ENCODE results near the gene ACP7. TPM values are rescaled to one million over a fixed set of nuclear protein-coding genes. Genes with fewer than 3 reads are reported as not detected.

The ACP7 gene
- total and polyA plus RNA-seq, 2 of the 8 experiments (the other 6 are each of a cell fraction or from before 2014, with no cell fraction given) = 0.27 to 0.50 TPM

DNA sequence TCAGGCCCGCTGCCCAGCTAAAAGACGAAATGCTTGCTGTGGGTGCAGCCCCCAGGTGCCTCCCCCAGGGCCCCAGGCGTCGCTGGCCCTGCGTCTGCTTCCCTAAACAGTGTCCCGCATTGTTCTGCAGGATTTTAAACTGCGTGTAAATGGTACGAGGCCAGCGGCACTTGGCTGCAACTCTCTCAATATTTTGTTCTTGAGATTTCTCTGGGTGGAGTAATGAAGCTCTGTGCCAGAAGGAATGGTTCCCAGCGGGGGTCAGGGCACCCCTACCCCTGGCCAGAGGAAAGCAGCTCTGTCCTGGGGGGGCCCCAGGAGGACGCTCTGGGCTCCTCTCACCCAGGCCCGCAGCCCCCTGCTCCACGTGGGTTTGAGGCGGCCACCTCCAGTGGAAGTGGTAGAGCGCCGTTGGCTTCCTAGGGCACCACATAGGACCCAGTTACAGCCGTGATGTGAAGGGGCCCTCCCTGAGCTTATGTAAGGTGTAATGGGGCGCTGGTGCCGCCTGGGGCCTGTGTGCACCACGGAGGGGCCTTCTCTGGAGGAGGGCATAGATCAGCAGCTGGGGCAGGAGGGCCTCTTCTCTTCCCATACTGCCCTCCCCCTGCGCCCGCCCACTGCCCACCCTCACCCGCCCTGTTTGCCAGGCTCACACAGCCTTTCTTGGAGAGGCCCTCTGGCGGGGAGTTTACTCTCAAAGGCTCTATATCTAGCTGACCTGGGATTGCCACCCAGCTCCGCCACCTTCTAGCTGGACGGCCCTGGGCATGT is 61.2 kb downstream of the ACP7 start (continued):
- no peak for TF ChIP-seq CTCF (IDR thresholded peaks at IDR 0.05; ENCODE audit: control extremely low read depth in 1 of 3, insufficient read depth in 1 of 3, low read depth in 1 of 3, low read length in 3 of 3)
- TF ChIP-seq HDAC2 (IDR thresholded peaks at IDR 0.05; ENCODE audit: borderline replicate concordance in 1 of 2, low read depth in 2 of 2, low read length in 2 of 2) = no peak
- TF ChIP-seq, protein P1, sequence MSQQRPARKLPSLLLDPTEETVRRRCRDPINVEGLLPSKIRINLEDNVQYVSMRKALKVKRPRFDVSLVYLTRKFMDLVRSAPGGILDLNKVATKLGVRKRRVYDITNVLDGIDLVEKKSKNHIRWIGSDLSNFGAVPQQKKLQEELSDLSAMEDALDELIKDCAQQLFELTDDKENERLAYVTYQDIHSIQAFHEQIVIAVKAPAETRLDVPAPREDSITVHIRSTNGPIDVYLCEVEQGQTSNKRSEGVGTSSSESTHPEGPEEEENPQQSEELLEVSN (IDR thresholded peaks at IDR 0.05) = no peak
- no peak for TF ChIP-seq BRCA1 (IDR thresholded peaks at IDR 0.05; ENCODE audit: low read depth, low read length)
- no peak for TF ChIP-seq SAP30 (IDR thresholded peaks at IDR 0.05; ENCODE audit: insufficient read depth, insufficient replicate concordance, low read length)
- TF ChIP-seq RNF2 (IDR thresholded peaks at IDR 0.05; ENCODE audit: borderline replicate concordance, low read depth, low read length, missing control alignments, poor library complexity, severe bottlenecking) = no peak
